GM13977 (cell line): ENCODE measurements around the gene VPS13D.

Source experiments
- DNase-seq: peaks from one replicate; pipeline ENCODE4 v3.0.0; 2012; ENCODE audit warnings: low spot score
- CTCF ChIP-seq: IDR thresholded peaks from 2 replicates; pipeline ENCODE4 v1.5.1; 2012; ENCODE audit warnings: mild to moderate bottlenecking, control low read depth; ENCODE audit not compliant: insufficient read depth; ENCODE audit errors: extremely low read depth, missing control alignments
- in situ Hi-C: fragments of 300-500 bp; cut with MboI; formaldehyde crosslinking; loops from one replicate; pipeline ENCODE4 v1.12.0; 2022; ENCODE audit warnings: low sequenced_read_pairs, low pct_unique_long_range_greater_than_20kb, mixed read lengths, inconsistent platforms; ENCODE audit not compliant: unreplicated experiment

VPS13D gene

GRCh38 chr1:12204754-12205658, 24.8 kb upstream of the VPS13D start:
- in situ Hi-C loops = loop anchor here (5.0 kb wide), 1 partner anchor 78 kb away; no protein-coding TSS in a partner anchor
- TF ChIP-seq CTCF = no peak

DNA sequence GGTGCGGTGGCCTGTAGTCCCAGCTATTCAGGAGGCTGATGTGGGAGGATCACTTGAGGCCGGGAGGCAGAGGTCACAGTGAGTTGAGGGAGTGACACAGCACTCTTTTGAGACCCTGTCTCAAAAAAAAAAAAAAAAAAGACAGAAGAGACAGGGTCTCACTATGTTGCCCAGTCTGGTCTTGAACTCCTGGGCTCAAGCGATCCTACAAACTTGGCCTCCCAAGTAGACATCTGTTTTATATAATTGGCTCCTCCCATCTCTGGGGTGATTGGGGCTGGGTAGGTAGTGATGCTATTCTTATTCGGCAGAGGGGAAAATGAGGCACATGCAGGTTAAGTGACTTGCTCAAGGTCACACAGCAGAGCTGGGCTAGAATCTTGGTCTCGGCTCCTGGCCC, 23.6 kb upstream of the VPS13D start:
- in situ Hi-C loops = loop anchor here (5.0 kb wide), 1 partner anchor 79 kb away; no protein-coding TSS in a partner anchor
- TF ChIP-seq CTCF = no peak

More at GRCh38 chr1:12204754-12205658, 24.8 kb upstream of the VPS13D start:
- no peak for DNase-seq

DNA sequence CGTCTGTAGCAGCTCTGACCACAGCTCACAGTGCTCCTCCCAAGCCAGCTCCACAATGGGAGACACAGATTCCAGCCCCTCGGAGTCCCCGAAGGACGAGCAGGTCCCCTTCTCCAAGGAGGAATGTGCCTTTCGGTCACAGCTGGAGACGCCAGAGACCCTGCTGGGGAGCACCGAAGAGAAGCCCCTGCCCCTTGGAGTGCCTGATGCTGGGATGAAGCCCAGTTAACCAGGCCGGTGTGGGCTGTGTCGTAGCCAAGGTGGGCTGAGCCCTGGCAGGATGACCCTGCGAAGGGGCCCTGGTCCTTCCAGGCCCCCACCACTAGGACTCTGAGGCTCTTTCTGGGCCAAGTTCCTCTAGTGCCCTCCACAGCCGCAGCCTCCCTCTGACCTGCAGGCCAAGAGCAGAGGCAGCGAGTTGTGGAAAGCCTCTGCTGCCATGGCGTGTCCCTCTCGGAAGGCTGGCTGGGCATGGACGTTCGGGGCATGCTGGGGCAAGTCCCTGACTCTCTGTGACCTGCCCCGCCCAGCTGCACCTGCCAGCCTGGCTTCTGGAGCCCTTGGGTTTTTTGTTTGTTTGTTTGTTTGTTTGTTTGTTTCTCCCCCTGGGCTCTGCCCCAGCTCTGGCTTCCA, 22.9 kb upstream of the VPS13D start:
- DNase-seq = peak; percentile 19
- TF ChIP-seq CTCF = no peak
- in situ Hi-C loops = loop anchor here (5.0 kb wide), 1 partner anchor 80 kb away; no protein-coding TSS in a partner anchor

More for the DNA sequence above, 23.6 kb upstream of the VPS13D start:
- no peak for DNase-seq

DNA sequence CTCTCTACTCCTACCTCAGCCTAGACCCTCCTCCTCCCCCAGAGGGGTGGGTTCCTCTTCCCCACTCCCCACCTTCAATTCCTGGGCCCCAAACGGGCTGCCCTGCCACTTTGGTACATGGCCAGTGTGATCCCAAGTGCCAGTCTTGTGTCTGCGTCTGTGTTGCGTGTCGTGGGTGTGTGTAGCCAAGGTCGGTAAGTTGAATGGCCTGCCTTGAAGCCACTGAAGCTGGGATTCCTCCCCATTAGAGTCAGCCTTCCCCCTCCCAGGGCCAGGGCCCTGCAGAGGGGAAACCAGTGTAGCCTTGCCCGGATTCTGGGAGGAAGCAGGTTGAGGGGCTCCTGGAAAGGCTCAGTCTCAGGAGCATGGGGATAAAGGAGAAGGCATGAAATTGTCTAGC, 21.6 kb upstream of the VPS13D start:
- no peak for DNase-seq
- in situ Hi-C loops = loop anchor here (5.0 kb wide), 1 partner anchor 81 kb away; no protein-coding TSS in a partner anchor
- TF ChIP-seq CTCF = no peak

GRCh38 chr1:12208764-12209494, 20.9 kb upstream of the VPS13D start:
- peak; percentile 86 for DNase-seq
- TF ChIP-seq CTCF = peak; percentile 92
- in situ Hi-C loops = loop anchor here (5.0 kb wide), 1 partner anchor 82 kb away; no protein-coding TSS in a partner anchor

GRCh38 chr1:12209495-12209832, 20.4 kb upstream of the VPS13D start:
- no peak for DNase-seq
- TF ChIP-seq CTCF = no peak
- in situ Hi-C loops = loop anchor here (5.0 kb wide), 1 partner anchor 82 kb away; no protein-coding TSS in a partner anchor
